ENCODE results near the gene HIPK2.

- no peak for TF ChIP-seq CTCF (conservative IDR thresholded peaks at IDR 0.05; ENCODE audit: low read length)
- TF ChIP-seq EZH2phosphoT487 (IDR thresholded peaks at IDR 0.05; ENCODE audit: borderline replicate concordance, low read depth, low read length) = no peak
These were observed 186.1 kb downstream of the HIPK2 start for GRCh38 chr7:139591550-139592195.
